Kidney epithelial cell (primary cell): ENCODE measurements around the gene GP2. TPM values are rescaled to one million over a fixed set of nuclear protein-coding genes. Genes with fewer than 3 reads are reported as not detected.

Source experiments
- DNase-seq: peaks from one replicate; pipeline ENCODE4 v3.0.0-alpha.2; 2010; ENCODE audit warnings: low read depth
- H3K27me3 ChIP-seq: 2 replicates; pipeline ENCODE4 v1.6.0; 2011; ENCODE audit warnings: low read length; ENCODE audit not compliant: control insufficient read depth, insufficient read depth
- H3K36me3 ChIP-seq: 2 replicates; pipeline ENCODE4 v1.5.1; 2011; ENCODE audit warnings: low read length; ENCODE audit not compliant: control insufficient read depth, insufficient read depth
- H3K4me3 ChIP-seq: 2 replicates; pipeline ENCODE4 v1.5.1; 2011; ENCODE audit warnings: low read depth, mild to moderate bottlenecking, control low read depth, low read length
- CTCF ChIP-seq: IDR thresholded peaks from 2 replicates; pipeline ENCODE4 v1.5.1; 2011; ENCODE audit warnings: mild to moderate bottlenecking, moderate library complexity, low read length, control low read depth, inconsistent platforms; ENCODE audit not compliant: insufficient read depth, poor library complexity, severe bottlenecking
- total RNA-seq: library from RNA; depleted of rRNA; stranded (reverse); fragments of >200 nt; gene quantifications from 2 replicates; pipeline ENCODE4 v1.2.3, GENCODE V29; 2015

Gene GP2
- total RNA-seq, 1 donor from 2014 or later = not detected

- H3K36me3 ChIP-seq = no peaks in the 10 kb centered on the region
- no peak overlapping the region for H3K4me3 ChIP-seq
- peaks cover 11% of the 10 kb centered on the region for H3K27me3 ChIP-seq
- no peak for TF ChIP-seq CTCF
- DNase-seq = no peak
Observed at GRCh38 chr16:20347666-20348364, 20.5 kb upstream of the GP2 start.

DNA sequence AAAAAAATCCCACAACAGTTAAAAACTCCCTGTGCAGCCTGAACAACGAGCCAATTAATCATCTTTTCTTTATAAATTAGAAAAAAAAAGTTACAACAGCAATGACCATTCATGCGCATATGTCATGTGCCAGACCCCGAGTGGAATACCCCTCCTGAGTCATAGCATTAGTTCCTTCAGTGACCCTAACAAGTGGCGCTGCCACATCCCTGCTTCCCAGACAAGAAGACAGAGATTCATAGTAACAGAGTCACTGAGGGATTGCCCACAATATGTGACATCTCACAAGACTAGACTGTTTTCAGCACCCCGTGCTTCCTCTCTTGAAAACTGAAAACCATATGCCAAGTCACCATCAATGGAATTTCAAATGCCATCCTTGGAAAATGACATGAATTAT lies 17.3 kb upstream of the GP2 start:
- no peak for TF ChIP-seq CTCF
- DNase-seq = no peak
- no peak overlapping the region for H3K4me3 ChIP-seq
- H3K27me3 ChIP-seq = peaks cover 11% of the 10 kb centered on the region
- H3K36me3 ChIP-seq = no peaks in the 10 kb centered on the region

DNA sequence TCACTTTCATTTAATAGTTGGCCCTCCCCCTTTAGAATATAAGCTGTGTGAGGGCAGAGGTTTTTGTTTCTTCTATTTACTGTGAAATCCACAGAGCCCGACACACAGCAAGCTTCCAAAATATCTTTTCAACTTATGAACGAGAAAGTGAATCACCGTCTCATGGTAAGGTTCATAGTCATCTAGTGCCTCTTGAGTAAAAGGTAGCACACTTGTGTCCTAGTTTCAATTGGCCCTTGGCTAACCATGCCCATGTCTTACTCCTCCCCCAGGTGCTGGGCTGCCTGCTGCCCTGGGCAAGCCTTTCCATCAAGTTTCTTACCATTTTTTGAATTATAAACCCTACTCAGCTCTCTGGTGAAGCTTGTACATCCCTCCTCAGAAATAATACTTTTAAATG lies 12.4 kb upstream of the GP2 start:
- no peak overlapping the region for H3K4me3 ChIP-seq
- no peak for TF ChIP-seq CTCF
- DNase-seq = no peak
- no peaks in the 10 kb centered on the region for H3K36me3 ChIP-seq
- H3K27me3 ChIP-seq = no peaks in the 10 kb centered on the region

- DNase-seq = no peak
- Histone ChIP-seq H3K36me3 (no peaks in the 10 kb centered on the region), H3K27me3 (no peaks in the 10 kb centered on the region), H3K4me3 (no peak overlapping the region)
- no peak for TF ChIP-seq CTCF
Observed at GRCh38 chr16:20336955-20337354, 9.6 kb upstream of the GP2 start.

DNA sequence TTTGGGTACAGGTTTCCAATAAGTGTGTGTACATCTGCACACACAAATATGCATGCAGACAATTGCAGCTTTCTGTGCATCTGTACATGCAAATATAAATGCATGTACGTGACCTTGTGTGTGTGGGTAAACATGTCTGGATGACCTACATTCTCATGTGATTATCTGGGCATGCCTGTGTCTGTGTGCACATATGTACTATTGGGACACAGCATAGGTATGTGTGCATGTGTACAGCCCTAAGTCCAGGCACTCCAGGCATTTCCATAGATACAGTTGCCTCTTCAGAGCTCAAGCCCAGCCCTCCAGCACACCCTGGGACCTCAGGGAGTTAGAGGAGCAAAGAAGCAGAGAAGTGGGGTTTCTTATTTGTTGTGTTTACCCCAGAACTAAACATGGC lies 7.1 kb upstream of the GP2 start:
- Histone ChIP-seq H3K27me3 (no peaks in the 10 kb centered on the region), H3K36me3 (no peaks in the 10 kb centered on the region), H3K4me3 (no peak overlapping the region)
- TF ChIP-seq CTCF = no peak
- DNase-seq = no peak

- no peak for TF ChIP-seq CTCF
- no peak for DNase-seq
Observed at GRCh38 chr16:20333120-20333519, 5.8 kb upstream of the GP2 start.

More at GRCh38 chr16:20333120-20333519, 5.8 kb upstream of the GP2 start:
- Histone ChIP-seq H3K36me3 (no peaks in the 10 kb centered on the region), H3K27me3 (no peaks in the 10 kb centered on the region), H3K4me3 (no peak overlapping the region)
